GM18951 (cell line): Measurements from ENCODE around the gene GOLGA2.

Experiments
- POLR2A ChIP-seq: IDR thresholded peaks from 4 replicates; pipeline ENCODE4 v1.6.1; 2011; ENCODE audit warnings: mild to moderate bottlenecking; ENCODE audit not compliant: insufficient read length, insufficient read depth; ENCODE audit errors: extremely low read depth
- in situ Hi-C: fragments of 300-500 bp; cut with MboI; formaldehyde crosslinking; loops from one replicate; pipeline ENCODE4 v1.12.0; 2022; ENCODE audit warnings: low sequenced_read_pairs, mixed read lengths, inconsistent platforms; ENCODE audit not compliant: unreplicated experiment

GOLGA2 gene

GRCh38 chr9:128258326-128258725, 17.5 kb downstream of the GOLGA2 start:
- in situ Hi-C loops, result no loop called here
- no peak for TF ChIP-seq POLR2A

GRCh38 chr9:128257907-128258306, 17.9 kb downstream of the GOLGA2 start:
- in situ Hi-C loops, result no loop called here
- TF ChIP-seq POLR2A, result no peak

GRCh38 chr9:128257086-128257825, 18.6 kb downstream of the GOLGA2 start:
- in situ Hi-C loops, result no loop called here
- TF ChIP-seq POLR2A, result no peak

- no peak for TF ChIP-seq POLR2A
Observed at GRCh38 chr9:128254855-128255759, 20.7 kb downstream of the GOLGA2 start.

GRCh38 chr9:128254362-128254761, 21.4 kb downstream of the GOLGA2 start:
- in situ Hi-C loops, result no loop called here
- TF ChIP-seq POLR2A, result no peak

More at GRCh38 chr9:128254855-128255759, 20.7 kb downstream of the GOLGA2 start:
- in situ Hi-C loops, result no loop called here

GRCh38 chr9:128253991-128254346, 21.8 kb downstream of the GOLGA2 start:
- no peak for TF ChIP-seq POLR2A
- in situ Hi-C loops, result no loop called here

GRCh38 chr9:128253140-128253990, 22.4 kb downstream of the GOLGA2 start:
- in situ Hi-C loops, result no loop called here
- no peak for TF ChIP-seq POLR2A

- no peak for TF ChIP-seq POLR2A
- in situ Hi-C loops, result no loop called here
Observed at GRCh38 chr9:128252317-128253139, 23.3 kb downstream of the GOLGA2 start.

- in situ Hi-C loops, result no loop called here
- TF ChIP-seq POLR2A, result no peak
Observed at GRCh38 chr9:128251732-128252100, 24.1 kb downstream of the GOLGA2 start.

GRCh38 chr9:128250839-128251731, 24.7 kb downstream of the GOLGA2 start:
- no peak for TF ChIP-seq POLR2A
- in situ Hi-C loops, result no loop called here

GRCh38 chr9:128249908-128250838, 25.6 kb downstream of the GOLGA2 start:
- TF ChIP-seq POLR2A, result no peak
- in situ Hi-C loops, result no loop called here

- in situ Hi-C loops, result no loop called here
- TF ChIP-seq POLR2A, result no peak
Observed at GRCh38 chr9:128249558-128249907, 26.3 kb downstream of the GOLGA2 start.
